NCI-H524 treated with DMSO at 0.1 percent for 48 hours (cell line): ENCODE results near the gene SPINK5.
"Not testable (repeated sequence)": the region's sequence is repeated elsewhere in the genome, so short reads cannot be mapped to it uniquely, and the experiment has no call there.

Experiments
- DNase-seq: peaks from one replicate; lab custom pipeline; 2025; lab: John Stamatoyannopoulos, UW

Gene SPINK5, protein sequence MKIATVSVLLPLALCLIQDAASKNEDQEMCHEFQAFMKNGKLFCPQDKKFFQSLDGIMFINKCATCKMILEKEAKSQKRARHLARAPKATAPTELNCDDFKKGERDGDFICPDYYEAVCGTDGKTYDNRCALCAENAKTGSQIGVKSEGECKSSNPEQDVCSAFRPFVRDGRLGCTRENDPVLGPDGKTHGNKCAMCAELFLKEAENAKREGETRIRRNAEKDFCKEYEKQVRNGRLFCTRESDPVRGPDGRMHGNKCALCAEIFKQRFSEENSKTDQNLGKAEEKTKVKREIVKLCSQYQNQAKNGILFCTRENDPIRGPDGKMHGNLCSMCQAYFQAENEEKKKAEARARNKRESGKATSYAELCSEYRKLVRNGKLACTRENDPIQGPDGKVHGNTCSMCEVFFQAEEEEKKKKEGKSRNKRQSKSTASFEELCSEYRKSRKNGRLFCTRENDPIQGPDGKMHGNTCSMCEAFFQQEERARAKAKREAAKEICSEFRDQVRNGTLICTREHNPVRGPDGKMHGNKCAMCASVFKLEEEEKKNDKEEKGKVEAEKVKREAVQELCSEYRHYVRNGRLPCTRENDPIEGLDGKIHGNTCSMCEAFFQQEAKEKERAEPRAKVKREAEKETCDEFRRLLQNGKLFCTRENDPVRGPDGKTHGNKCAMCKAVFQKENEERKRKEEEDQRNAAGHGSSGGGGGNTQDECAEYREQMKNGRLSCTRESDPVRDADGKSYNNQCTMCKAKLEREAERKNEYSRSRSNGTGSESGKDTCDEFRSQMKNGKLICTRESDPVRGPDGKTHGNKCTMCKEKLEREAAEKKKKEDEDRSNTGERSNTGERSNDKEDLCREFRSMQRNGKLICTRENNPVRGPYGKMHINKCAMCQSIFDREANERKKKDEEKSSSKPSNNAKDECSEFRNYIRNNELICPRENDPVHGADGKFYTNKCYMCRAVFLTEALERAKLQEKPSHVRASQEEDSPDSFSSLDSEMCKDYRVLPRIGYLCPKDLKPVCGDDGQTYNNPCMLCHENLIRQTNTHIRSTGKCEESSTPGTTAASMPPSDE

DNA sequence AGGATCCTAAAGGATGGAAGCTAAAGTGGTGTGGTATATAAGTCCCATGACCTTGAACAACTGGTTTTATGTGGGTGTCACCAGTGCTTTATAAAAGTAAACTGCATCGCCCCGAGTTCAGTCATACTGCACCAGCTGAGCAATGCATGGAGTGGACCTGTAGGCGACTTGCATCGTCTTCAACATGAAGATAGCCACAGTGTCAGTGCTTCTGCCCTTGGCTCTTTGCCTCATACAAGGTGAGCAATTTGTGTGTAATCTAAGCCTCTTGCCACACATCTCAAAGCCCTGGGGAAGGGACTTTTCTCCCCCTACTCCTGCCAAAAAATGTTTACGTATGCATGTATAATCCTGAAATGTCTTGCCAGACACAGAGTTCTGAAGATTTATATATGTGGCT lies at the start of gene SPINK5:
SPINK5 (plus strand) TSS at position 120 of the 400 bp plus-strand sequence; CDS start at position 185, 65 bp downstream.
- no peak for DNase-seq

DNA sequence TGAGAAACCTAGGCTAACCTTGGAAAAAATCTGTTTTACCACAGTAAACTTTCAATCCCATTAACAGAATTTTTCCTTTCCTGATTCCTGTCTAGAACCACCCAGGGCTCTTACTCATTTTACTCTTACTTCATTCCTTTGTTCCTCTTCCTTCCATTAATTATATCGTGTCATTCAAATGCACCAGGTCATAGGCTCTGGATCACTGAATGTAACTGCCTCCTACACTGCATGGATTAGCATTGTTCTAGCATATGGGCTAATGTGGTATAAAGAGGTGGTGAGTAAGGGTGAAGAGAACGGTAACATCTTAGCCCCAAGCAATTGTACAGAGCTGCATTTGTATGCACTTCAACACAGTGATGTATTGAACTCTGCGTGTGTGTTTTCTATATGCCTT lies 49.5 kb upstream of the SPINK5 start:
- no peak for DNase-seq

DNA sequence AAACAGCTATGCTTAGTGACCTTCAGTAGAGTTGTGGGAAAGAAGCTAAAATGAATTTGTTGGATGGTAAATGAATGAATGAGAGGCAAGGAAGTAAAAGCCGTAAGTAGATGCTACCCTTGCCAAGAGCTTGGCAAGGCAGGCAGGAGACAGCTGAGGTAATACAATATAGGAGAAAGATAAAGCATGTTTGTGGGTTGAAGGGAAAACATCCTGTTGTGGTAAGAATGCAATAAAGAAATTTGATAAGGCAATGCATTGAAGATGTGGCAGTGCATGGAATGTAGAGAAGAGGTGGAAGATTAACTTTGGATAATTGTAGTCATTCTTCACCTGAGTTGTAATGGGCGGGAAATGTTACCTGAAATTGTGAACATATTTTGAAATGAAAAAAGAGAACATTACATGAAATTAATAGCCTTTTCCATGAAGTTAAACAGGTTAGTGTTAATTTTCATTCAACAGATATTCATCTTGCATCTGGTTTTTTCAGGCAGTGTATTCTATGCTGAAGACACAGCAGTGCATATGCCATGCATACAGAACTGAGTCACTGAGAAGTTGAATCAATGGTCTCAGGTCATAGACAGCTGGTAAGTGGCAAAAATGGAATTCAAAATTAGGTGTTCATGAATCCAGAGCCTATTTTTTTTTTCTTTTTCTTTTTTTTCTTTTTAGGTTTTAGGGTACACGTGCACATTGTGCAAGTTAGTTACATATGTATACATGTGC lies 43.4 kb upstream of the SPINK5 start:
- DNase-seq = no peak

DNA sequence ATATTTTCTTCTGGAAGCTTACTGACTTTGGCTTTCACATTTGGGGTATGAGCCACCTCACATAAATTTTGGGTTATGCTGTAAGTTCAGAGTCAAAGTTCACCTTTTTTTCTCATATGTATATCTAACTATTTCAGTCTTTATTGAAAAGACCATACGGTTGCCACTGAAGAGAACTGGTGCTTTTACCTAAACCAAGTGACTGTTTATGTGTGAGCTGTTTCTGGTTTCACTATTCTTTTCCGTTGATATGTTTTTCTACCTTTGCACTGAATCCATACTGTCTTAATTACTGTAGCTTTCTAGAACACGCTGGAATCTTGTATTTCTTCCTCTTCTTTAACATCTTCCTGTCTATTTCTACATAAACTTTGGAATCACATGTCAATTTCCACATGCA lies 36.3 kb upstream of the SPINK5 start:
- DNase-seq = no peak

DNA sequence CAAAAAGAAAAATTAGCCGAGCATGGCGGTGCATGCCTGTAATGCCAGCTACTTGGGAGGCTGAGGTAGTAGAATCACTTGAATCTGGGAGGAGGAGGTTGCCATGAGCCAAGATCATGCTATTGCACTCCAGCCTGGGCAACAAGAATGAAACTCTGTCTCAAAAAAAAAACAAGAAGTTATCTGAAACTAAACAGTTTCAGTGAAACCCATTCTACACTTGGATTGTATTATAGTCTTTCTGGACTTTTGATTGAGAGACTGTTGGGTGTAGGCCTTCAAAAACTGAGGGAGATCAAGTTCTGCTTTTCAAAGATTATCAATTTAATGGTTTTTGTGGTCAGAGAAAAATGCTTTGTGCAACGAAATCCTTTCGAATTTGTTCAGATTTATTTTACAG lies 34.6 kb upstream of the SPINK5 start:
- no peak for DNase-seq

DNA sequence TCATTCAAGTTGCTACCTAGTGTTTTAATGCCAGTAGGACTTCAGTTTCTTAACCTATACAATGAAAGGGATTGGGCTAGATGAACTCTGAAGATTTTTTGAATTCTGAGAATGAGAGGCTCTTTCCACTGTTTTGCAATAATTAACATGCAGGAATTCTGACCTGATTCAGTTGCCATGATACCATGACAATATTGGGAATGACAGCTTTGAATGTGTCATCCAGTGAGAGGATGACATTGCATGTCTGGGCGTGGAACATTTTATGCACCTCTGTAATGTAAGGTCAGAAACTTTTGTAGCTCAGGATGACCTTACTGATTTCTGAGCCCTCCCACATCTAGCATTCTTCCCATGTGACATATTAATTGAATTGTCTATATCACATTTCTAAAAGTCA lies 30.6 kb upstream of the SPINK5 start:
- DNase-seq = no peak

DNA sequence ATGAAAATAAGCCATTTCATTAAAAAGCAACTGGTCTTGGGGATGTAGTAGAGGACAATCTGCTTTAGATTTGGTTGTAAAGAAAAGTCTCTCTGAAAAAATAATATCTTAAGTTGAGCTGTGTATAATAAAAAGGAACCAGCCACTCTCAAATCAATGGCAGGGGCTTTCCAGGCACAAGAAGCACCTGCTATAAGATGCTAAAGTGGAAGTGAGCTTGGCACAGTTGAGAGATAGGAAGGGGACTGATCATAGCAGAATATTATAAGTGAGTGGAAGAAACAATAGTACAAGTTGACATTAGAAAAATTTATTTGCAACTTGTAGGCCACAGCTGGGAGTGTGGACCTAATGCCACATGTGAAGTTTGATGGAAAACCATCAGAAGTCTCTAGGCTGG lies 28.1 kb upstream of the SPINK5 start:
- DNase-seq = no peak

DNA sequence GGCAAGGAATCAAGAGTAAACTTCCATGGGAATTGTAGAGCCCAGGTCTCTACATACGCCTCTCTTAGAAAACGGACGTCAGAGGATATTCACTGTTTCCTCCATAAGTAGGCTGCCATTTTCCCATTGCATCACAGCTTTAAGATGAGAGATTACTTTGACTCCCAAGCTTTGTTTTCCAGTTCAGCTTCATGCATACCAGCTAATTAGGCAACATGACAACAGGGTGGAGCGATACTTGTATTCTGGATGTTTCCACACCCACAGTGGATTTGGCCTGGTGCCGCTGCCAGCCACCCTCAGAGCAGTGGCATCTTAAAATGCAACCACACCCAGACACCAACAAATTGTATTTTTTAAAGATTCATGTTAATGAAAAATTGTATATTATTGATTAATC lies 20.9 kb upstream of the SPINK5 start:
- DNase-seq = no peak

DNA sequence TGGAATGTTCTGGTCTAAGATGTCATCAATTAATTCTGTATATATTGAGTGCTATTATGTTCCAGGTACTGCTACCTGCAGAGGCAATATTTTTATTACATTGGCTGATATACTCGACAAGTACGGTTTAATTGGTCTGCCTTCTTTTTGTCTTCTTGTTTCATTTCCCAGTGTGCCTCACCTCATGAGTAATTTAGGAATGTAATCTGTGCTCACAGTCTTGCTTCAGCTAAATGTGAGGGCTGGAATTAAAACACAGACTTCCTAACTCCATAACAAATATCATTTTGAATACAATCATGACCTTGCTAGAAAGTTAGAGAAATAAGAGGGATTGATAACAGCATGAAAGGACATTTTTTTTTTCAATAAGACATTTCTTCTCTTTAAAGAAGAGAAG lies 20.1 kb upstream of the SPINK5 start:
- no peak for DNase-seq

DNA sequence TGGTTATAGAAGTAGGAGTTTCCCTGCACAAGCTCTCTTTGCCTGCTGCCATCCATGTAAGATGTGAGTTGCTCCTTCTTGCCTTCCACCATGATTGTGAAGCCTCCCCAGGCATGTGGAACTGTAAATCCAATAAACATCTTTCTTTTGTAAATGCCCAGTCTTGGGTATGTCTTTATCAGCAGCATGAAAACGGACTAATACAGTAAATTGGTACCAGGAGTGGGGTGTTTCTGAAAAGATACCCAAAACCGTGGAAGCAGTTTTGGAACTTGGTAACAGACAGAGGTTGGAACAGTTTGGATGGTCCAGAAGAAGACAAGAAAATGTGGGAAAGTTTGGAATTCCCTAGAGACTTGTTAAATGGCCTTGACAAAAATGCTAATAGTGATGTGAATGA lies 8.6 kb upstream of the SPINK5 start:
- not testable (repeated sequence) for DNase-seq

DNA sequence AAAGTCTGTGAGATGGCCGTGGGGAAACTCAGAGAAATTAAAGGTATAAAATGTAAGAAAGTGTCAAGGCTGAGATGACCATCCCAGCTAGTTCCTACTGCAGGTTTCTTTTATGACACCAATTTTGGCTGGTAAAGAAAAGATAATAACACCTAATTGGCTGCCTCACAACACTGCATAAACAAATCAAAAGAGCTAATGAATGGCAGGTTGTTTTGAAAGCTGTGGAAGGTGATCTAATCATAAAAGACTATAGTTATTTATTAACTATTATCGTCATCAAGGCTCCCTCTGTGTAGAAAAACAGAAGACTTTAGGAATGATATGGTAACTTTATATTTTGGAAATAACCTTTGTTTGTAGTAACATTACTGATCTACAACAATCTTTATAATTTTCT lies 3.5 kb upstream of the SPINK5 start:
- no peak for DNase-seq

DNA sequence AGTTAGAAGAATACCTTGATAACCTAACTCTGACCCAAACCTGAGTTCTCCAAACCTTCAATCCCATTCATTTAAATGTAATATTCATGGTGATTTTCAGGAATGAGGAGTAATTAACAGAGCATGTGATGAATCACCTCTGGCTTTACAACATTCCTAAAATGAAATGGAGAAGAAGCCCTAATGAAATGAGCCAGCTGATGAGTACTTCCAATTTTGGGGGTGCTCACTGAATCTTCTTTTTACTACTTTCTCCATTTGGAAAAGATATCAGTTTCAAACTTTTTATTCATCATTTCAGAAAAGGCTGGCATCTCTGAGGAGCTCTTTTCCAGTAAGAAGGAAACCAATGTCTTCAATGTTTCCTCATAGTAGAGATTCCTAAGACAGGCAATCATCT lies 2.9 kb upstream of the SPINK5 start:
- DNase-seq = no peak

DNA sequence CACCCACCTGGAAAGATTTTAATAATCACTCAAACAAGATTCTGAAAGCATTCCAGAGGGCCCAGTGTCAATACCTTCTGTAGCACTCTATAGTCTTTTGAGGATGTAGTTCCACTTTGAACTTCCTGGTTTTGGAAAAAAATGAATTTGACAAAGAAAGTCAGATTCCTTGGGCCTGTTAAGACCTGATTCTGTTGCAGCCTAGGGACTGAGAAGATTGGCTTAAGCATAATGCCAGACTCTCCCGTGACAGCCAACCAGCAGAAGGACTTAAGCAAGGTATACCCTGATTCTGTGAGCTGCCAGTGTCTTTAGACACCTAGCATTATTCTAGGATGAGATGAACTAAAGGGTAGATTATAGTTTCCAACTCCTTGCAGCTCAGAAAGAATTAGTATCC lies 6.8 kb downstream of the SPINK5 start:
- DNase-seq = no peak

DNA sequence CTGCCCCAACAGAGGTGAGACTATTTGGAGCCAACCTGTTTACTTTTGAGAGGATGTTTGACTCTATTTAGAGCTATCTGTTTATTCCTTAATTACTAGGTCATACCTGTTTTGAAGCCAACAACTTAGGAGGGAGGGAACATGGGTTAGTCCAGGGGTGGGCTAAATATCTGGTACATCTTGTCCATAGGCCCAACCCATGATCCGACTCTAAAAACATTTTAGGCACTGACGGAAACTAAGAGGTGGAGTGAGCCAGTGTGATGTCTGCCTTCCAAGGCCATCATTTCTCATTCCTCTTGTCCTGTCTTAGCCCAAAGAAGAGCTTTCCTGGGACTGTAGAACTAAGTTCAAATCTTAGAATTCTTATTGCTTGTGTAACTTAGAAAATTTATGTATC lies 8.4 kb downstream of the SPINK5 start:
- no peak for DNase-seq

DNA sequence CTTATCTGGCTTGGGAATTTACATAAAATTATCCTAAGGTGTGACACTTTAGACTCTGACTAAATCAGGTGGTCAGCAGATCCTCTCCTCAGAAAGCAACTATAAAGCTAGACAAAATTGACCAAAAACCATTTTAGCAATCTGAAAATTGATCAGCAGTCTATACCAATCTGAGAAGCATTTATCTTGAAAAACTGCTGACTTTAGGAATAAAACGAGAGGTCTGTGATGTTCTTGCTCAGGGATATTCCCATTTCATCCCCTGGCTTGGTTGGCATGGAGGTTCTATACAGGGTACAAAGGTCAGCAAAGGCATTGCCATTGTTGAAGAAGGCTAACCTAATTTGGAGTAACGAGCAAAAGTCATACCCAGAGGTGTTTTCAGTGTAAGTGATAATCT lies 11.7 kb downstream of the SPINK5 start:
- DNase-seq = no peak

DNA sequence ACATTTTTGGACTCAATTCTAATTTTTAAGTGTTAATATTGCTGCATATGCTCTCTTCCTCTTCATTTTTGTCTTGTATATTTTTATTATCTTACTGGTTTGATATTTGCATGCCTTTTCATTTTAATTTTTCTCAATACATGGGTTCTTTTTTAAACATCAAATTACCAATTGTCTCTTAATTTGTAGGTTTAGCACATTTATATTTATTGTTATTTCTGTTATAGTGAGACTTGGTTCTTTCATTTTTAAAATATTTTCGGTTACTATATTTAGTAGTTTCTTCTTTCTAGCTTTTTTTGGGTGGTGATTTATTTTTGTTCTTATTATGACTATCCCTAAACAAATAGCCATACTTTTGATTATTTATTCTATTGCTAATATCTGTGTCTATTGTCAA lies 19.4 kb downstream of the SPINK5 start:
- no peak for DNase-seq

DNA sequence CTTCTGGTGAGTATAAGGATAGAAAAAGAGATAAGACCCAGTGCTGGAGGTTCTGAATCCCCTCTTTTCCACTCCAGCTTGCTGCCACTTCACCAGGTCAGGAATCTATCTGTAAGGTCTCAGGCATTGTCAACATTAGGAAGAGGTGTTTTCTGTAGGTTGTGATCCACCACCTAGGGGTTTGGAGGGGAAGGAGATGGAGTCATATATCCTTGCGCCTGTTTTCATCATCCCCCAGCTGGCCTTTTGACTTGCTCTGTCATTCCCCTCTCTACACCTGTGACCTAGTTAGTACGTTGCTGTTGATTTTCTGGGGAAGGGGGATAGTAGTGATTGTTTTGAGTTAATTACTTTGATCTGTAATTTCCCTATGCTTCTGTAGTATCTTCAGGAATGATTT lies 20.5 kb downstream of the SPINK5 start:
- DNase-seq = no peak

DNA sequence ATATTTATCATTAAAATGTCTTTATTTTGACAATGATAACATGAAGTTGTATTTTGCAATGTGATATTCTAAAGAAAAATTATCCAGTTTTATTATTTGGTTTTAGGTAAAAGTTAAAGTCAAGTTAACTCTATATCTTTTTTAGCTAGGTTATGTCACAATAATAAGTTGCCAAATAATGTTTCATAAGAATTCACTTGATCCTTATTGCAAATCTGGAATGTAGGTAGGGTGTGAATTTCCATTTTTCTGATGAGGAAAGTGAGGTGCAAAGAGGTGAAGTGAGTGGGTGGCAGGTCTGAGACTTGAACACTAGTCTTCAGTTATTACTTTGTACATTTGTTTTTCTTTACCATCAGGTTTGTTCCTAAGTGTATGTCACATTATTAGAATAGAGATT lies 21.5 kb downstream of the SPINK5 start:
- DNase-seq = no peak

DNA sequence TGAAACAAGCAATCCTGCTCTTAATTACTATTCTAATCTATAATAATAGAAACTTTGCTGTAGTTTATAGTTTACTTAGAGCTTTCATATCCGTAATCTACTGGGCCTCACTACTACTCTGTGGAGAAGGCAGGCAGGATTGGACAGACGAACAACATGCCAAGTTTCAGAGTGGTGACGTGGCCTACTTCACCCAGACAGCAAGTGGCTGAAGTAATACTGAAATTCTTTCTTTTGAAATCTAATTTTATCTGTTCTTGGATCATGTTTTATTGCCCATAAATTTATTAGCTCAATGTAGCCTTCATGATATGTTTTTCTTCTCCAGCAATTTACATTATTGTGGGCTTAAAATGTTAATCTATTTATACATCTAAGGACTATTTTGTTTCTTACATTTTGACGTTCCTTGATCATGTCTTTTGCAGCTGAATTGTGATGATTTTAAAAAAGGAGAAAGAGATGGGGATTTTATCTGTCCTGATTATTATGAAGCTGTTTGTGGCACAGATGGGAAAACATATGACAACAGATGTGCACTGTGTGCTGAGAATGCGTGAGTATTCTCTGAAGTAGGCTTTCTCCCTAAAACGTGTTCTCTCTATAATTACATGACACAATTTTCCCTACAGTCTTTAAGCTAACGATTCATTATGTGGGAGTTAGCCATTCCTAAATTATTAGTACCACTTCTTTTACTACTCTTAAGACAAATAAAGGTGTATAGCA lies 22.4 kb downstream of the SPINK5 start:
- peak; percentile 81 for DNase-seq

DNA sequence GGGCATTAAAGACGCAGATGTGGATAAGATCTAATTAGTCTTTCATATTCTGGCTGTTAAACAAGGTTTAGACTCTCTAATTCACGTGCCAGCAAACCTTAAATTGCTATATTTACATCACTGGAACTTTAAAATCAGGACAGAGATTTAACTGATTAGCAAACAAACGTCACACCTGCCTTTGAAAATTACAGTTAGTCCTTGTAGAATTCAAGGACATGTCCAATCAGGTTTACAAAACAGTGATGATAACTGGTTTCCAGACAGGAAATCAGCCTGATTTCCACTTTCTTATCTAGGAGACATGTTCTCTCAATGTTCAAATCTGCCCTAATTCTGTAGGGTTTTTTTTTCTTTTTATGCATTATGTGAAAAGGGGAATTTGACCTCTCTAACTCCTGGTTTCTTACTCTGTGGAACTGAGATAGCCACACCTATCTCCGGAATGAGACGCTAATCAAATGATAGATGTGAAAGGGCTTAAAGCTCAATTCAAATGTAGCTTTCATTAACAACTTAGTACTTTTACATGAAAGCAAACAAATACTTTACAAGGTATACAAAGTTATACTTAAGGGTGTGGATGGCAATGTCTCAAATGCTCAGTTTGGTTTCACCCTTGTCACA lies 26.5 kb downstream of the SPINK5 start:
- no peak for DNase-seq

DNA sequence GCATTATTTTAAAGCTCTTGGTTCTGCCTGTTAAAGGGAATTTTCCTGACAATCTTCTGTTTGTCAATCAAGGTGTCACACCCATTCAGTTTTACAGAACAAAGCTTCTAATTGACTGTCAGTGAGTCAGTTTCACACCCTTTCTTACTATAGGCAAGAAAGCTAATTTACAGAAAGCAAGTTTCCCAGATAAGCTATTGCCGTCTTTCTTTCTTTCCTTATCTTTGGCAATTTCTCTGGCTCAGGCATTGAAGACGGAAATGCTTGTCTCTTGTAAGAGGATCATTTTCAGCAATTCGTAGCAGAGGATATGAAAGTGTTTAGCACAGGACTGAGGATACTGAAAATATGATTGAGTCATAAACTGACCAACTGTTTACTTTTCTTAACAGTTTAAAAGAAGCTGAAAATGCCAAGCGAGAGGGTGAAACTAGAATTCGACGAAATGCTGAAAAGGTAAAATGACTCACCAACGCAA lies 27.0 kb downstream of the SPINK5 start:
- DNase-seq = no peak
